Endothelial cell of umbilical vein (primary cell): ENCODE data around the gene TENM4. TPM values are rescaled to one million over a fixed set of nuclear protein-coding genes. Genes with fewer than 3 reads are reported as not detected.

ENCODE experiments used
- BruUV-seq: library from RNA; stranded (reverse); fragments of 400-500 nt; replicated peaks from 2 replicates; lab custom pipeline; 2021; lab: Mats Ljungman, UMichigan
- CTCF ChIA-PET: fragments of 300-600, 350-600 bp; sonication (Branson Sonifier 250); formaldehyde crosslinking; loops from one replicate; lab custom pipeline; 2021; ENCODE audit warnings: antibody characterized with exemption, inconsistent platforms; lab: Charles Lee
- POLR2A ChIA-PET: fragments of 300-600, 350-600 bp; sonication (Branson Sonifier 250); formaldehyde crosslinking; loops from one replicate; lab custom pipeline; 2021; ENCODE audit warnings: antibody characterized with exemption, inconsistent platforms; lab: Charles Lee
- DNase-seq: peaks from one replicate; pipeline ENCODE4 v3.0.0-alpha.2; 2011; ENCODE audit warnings: low read depth, low spot score
- FAIRE-seq: peaks from 2 replicates; lab custom pipeline; 2011; peaks lifted over from hg19 to GRCh38; lab: Jason Lieb, UNC
- H2AFZ ChIP-seq: 2 replicates; pipeline ENCODE4 v1.6.0; 2012; ENCODE audit warnings: low read depth, low read length, control low read depth, inconsistent platforms
- H3K27ac ChIP-seq: 2 replicates; pipeline ENCODE4 v1.5.1; 2011; ENCODE audit warnings: low read depth, mild to moderate bottlenecking, control low read depth, low read length, moderate library complexity; ENCODE audit not compliant: insufficient read depth
- H3K27me3 ChIP-seq, 2 experiments: 2 replicates each; pipeline versions ENCODE4 v1.6.0 to v1.6.1; 2011; ENCODE audit warnings: low read length in 2 of 2, mixed read lengths in 1 of 2; ENCODE audit not compliant: control insufficient read depth in 2 of 2, insufficient read depth in 2 of 2
- H3K36me3 ChIP-seq, 2 experiments: 2 replicates in 1 of 2; 3 replicates in 1 of 2; pipeline ENCODE4 v1.5.1; 2011; ENCODE audit warnings: low read length in 2 of 2, mild to moderate bottlenecking in 1 of 2, moderate library complexity in 1 of 2; ENCODE audit not compliant: control insufficient read depth in 2 of 2, insufficient read depth in 2 of 2; ENCODE audit errors: extremely low read depth in 1 of 2
- H3K4me1 ChIP-seq: 3 replicates; pipeline ENCODE4 v1.5.1; 2011; ENCODE audit warnings: mild to moderate bottlenecking, low read length; ENCODE audit not compliant: control insufficient read depth, insufficient read depth; ENCODE audit errors: extremely low read depth
- H3K4me2 ChIP-seq: 2 replicates; pipeline ENCODE4 v1.6.1; 2011; ENCODE audit warnings: low read length, control low read depth, mixed read lengths; ENCODE audit not compliant: insufficient read depth
- H3K4me3 ChIP-seq, 3 experiments: fragments of 200-600 bp in 1 of 3; sonication (generic), shearing (Covaris generic) in 1 of 3; replicated peaks in 1 of 3; 2 replicates each; pipeline ENCODE4 v1.5.1; 2011 to 2016; ENCODE audit warnings: control low read depth in 3 of 3, low read length in 3 of 3, mild to moderate bottlenecking in 2 of 3, inconsistent platforms in 1 of 3, low read depth in 1 of 3, moderate library complexity in 1 of 3; ENCODE audit not compliant: insufficient read depth in 1 of 3
- H3K79me2 ChIP-seq: 2 replicates; pipeline ENCODE4 v1.6.0; 2012; ENCODE audit warnings: low read length, inconsistent platforms; ENCODE audit not compliant: control insufficient read depth, insufficient read depth
- H3K9ac ChIP-seq: replicated peaks from 2 replicates; pipeline ENCODE3; 2011; ENCODE audit warnings: low read length, control low read depth; ENCODE audit not compliant: insufficient read depth; ENCODE audit errors: extremely low read depth
- H3K9me1 ChIP-seq: replicated peaks from 3 replicates; pipeline ENCODE4 v1.6.0; 2011; ENCODE audit warnings: mild to moderate bottlenecking, low read length; ENCODE audit not compliant: control insufficient read depth, insufficient read depth; ENCODE audit errors: extremely low read depth
- H3K9me3 ChIP-seq: replicated peaks from 2 replicates; pipeline ENCODE4 v1.5.1; 2012; ENCODE audit warnings: low read length, inconsistent platforms; ENCODE audit not compliant: control insufficient read depth, insufficient read depth
- H4K20me1 ChIP-seq: replicated peaks from 2 replicates; pipeline ENCODE3; 2011; ENCODE audit warnings: mild to moderate bottlenecking, low read length; ENCODE audit not compliant: control insufficient read depth, insufficient read depth; ENCODE audit errors: extremely low read depth
- EZH2 ChIP-seq: IDR thresholded peaks from 2 replicates; pipeline ENCODE4 v1.6.1; 2012; ENCODE audit warnings: borderline replicate concordance, low read depth, mild to moderate bottlenecking, moderate library complexity, low read length, inconsistent platforms; ENCODE audit not compliant: severe bottlenecking
- FOS ChIP-seq: IDR thresholded peaks from 2 replicates; pipeline ENCODE4 v1.6.1; 2011; ENCODE audit warnings: mild to moderate bottlenecking, low read length, moderate library complexity, borderline replicate concordance; ENCODE audit not compliant: insufficient read depth
- GATA2 ChIP-seq: IDR thresholded peaks from 2 replicates; pipeline ENCODE4 v1.7.0; 2011; ENCODE audit warnings: low read depth, mild to moderate bottlenecking, moderate library complexity, mixed read lengths, low read length; ENCODE audit not compliant: insufficient read length, insufficient read depth
- JUN ChIP-seq: IDR thresholded peaks from 2 replicates; pipeline ENCODE4 v1.6.1; 2011; ENCODE audit warnings: borderline replicate concordance, low read depth; ENCODE audit not compliant: insufficient read length, insufficient read depth
- MAX ChIP-seq: IDR thresholded peaks from 2 replicates; pipeline ENCODE4 v1.6.1; 2011; ENCODE audit not compliant: insufficient read depth, insufficient read length
- MYC ChIP-seq: IDR thresholded peaks from one replicate; pipeline ENCODE4 v1.6.1; 2011; ENCODE audit warnings: mild to moderate bottlenecking, low read depth, low read length
- POLR2A ChIP-seq: IDR thresholded peaks from 2 replicates; pipeline ENCODE4 v1.6.1; 2012; ENCODE audit warnings: low read depth, mild to moderate bottlenecking, control low read depth, low read length
- POLR2AphosphoS5 ChIP-seq: IDR thresholded peaks from 2 replicates; pipeline ENCODE4 v1.6.1; 2012; ENCODE audit warnings: low read depth, mild to moderate bottlenecking, control low read depth, low read length, moderate library complexity; ENCODE audit not compliant: insufficient read depth
- dilution Hi-C: fragments of 300-500 bp; cut with MboI; formaldehyde crosslinking; loops from one replicate; pipeline ENCODE4 v1.15.0; 2019; ENCODE audit warnings: low sequenced_read_pairs; ENCODE audit not compliant: extremely low pct_ligation_motif_present
- intact Hi-C: fragments of 100-400 bp; cut with micrococcal nuclease; formaldehyde crosslinking; loops from one replicate; pipeline ENCODE4 v1.10.0; 2022
- polyA plus RNA-seq, 4 experiments: library from polyadenylated mRNA; depleted of rRNA in 3 of 4; stranded (reverse) in 3 of 4; unstranded in 1 of 4; fragments of >200 nt; gene quantifications; 2 replicates each; pipeline versions ENCODE4 v1.2.1 to v1.2.3, GENCODE V29; 2011 to 2012; ENCODE audit warnings: missing spikeins in 1 of 4
- total RNA-seq: library from RNA; stranded (reverse); gene quantifications from 2 replicates; pipeline ENCODE4 v1.2.3, GENCODE V29; 2021
- TF ChIP-seq, protein P1 (sequence below), 2 donors: IDR thresholded peaks; 1 replicate in 1 of 2; 2 replicates in 1 of 2; pipeline ENCODE4 v1.5.1; 2011; ENCODE audit warnings: low read length in 2 of 2, mild to moderate bottlenecking in 2 of 2, moderate library complexity in 2 of 2, control low read depth in 1 of 2, inconsistent platforms in 1 of 2, low read depth in 1 of 2; ENCODE audit not compliant: insufficient read depth in 1 of 2; ENCODE audit errors: extremely low read depth in 1 of 2

TENM4 gene
- total and polyA plus RNA-seq, 2 donors (not counting 3 experiments of a cell fraction or from before 2014, with no cell fraction given) = 0.06 to 0.27 TPM

- ChIA-PET CTCF (interaction anchor here (1.3 to 8.5 kb wide), 5 partner anchors 16 to 451 kb away, joined by 5 to 213 read pairs (median 85); no protein-coding TSS in a partner anchor), POLR2A (no interaction called here)
- DNase-seq (no peak), FAIRE-seq (no peak)
- no peaks in the 10 kb centered on the region for H3K9me1 ChIP-seq
- no peaks in the 10 kb centered on the region for H3K79me2 ChIP-seq
- H3K4me1 ChIP-seq = peaks cover 9% of the 10 kb centered on the region
- H3K27me3 ChIP-seq = no peaks in the 10 kb centered on the region
- H3K9ac ChIP-seq = no peak overlapping the region
- no peak overlapping the region for H2AFZ ChIP-seq
- H3K36me3 ChIP-seq = no peaks in the 10 kb centered on the region
- dilution Hi-C loops (no loop called here), intact Hi-C loops (no loop called here)
- H3K27ac ChIP-seq = no peak overlapping the region
- H3K4me2 ChIP-seq = no peak overlapping the region
- H3K9me3 ChIP-seq = no peaks in the 10 kb centered on the region
- no TSS peak for BruUV-seq
- H4K20me1 ChIP-seq = no peaks in the 10 kb centered on the region
- no peak for TF ChIP-seq FOS
- H3K4me3 ChIP-seq = no peak overlapping the region
Observed at GRCh38 chr11:79097246-79097875, 343.5 kb downstream of the TENM4 start.

- intact Hi-C loops = loop anchor here (2.0 kb wide), 1 partner anchor 15 kb away; no protein-coding TSS in a partner anchor
- no peaks in the 10 kb centered on the region for H4K20me1 ChIP-seq
- ChIA-PET CTCF (interaction anchor here (0.9 to 2.9 kb wide), 3 partner anchors 16 to 450 kb away, joined by 3 to 7 read pairs (median 7); no protein-coding TSS in a partner anchor), POLR2A (no interaction called here)
- H3K4me2 ChIP-seq = no peak overlapping the region
- no peak overlapping the region for H3K27ac ChIP-seq
- no peaks in the 10 kb centered on the region for H3K9me3 ChIP-seq
- no peaks in the 10 kb centered on the region for H3K79me2 ChIP-seq
- H3K4me3 ChIP-seq = no peak overlapping the region
- peak overlapping the region; percentile 7 for H2AFZ ChIP-seq
- no peaks in the 10 kb centered on the region for H3K9me1 ChIP-seq
- dilution Hi-C loops = no loop called here
- TF ChIP-seq MYC = no peak
- no peak for TF ChIP-seq GATA2
- no peak for TF ChIP-seq EZH2
- TF ChIP-seq MAX = no peak
- TF ChIP-seq JUN = no peak
- TF ChIP-seq, protein P1, sequence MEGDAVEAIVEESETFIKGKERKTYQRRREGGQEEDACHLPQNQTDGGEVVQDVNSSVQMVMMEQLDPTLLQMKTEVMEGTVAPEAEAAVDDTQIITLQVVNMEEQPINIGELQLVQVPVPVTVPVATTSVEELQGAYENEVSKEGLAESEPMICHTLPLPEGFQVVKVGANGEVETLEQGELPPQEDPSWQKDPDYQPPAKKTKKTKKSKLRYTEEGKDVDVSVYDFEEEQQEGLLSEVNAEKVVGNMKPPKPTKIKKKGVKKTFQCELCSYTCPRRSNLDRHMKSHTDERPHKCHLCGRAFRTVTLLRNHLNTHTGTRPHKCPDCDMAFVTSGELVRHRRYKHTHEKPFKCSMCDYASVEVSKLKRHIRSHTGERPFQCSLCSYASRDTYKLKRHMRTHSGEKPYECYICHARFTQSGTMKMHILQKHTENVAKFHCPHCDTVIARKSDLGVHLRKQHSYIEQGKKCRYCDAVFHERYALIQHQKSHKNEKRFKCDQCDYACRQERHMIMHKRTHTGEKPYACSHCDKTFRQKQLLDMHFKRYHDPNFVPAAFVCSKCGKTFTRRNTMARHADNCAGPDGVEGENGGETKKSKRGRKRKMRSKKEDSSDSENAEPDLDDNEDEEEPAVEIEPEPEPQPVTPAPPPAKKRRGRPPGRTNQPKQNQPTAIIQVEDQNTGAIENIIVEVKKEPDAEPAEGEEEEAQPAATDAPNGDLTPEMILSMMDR (IDR thresholded peaks at IDR 0.05; ENCODE audit: extremely low read depth in 1 of 2, insufficient read depth in 1 of 2, low read depth in 1 of 2, low read length in 2 of 2) = no peak
- TF ChIP-seq POLR2AphosphoS5 = peak; percentile 65
- TF ChIP-seq POLR2A = no peak
- peak; percentile 67 for TF ChIP-seq FOS
- DNase-seq (peak; percentile 62), FAIRE-seq (peak; percentile 85)
- BruUV-seq = no TSS peak
- no peaks in the 10 kb centered on the region for H3K36me3 ChIP-seq
- peaks cover 9% of the 10 kb centered on the region for H3K4me1 ChIP-seq
- no peak overlapping the region for H3K9ac ChIP-seq
- no peaks in the 10 kb centered on the region for H3K27me3 ChIP-seq
Observed at GRCh38 chr11:79095424-79095823, 345.4 kb downstream of the TENM4 start.
